ENCODE results near the gene BBOX1. TPM values are rescaled to one million over a fixed set of nuclear protein-coding genes. Genes with fewer than 3 reads are reported as not detected.
"Not testable (repeated sequence)": the region's sequence is repeated elsewhere in the genome, so short reads cannot be mapped to it uniquely, and the experiment has no call there.

Gene BBOX1
- total and polyA plus RNA-seq, 2 of the 8 experiments (the other 6 are each of a cell fraction or from before 2014, with no cell fraction given): not detected

DNA sequence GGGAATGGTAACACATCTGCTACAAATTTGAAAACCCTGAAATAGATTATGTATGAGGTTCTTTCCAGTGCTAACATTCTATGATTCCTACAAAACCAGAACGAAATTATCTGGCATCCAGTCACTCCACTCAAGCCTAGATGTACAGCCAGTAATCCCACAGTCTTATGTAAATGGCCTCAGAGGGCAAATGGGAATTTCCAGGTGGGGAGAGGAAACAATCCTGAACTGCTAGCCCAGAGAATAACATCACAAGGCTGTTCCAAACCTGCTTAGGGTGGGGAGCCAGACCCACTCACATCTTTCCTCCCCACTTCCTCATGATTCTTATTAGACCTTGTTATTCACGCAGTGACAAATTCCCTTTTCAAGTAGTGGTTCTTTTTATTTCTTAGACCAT lies 43.2 kb upstream of the BBOX1 start (continued):
- TF ChIP-seq SRF (IDR thresholded peaks at IDR 0.05; ENCODE audit: low read depth, low read length): no peak
- TF ChIP-seq, protein P1, sequence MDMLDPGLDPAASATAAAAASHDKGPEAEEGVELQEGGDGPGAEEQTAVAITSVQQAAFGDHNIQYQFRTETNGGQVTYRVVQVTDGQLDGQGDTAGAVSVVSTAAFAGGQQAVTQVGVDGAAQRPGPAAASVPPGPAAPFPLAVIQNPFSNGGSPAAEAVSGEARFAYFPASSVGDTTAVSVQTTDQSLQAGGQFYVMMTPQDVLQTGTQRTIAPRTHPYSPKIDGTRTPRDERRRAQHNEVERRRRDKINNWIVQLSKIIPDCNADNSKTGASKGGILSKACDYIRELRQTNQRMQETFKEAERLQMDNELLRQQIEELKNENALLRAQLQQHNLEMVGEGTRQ (IDR thresholded peaks at IDR 0.05; ENCODE audit: low read length): no peak
- no peak for TF ChIP-seq RAD21 (IDR thresholded peaks at IDR 0.05 in 1 of 2, conservative IDR thresholded peaks at IDR 0.05 in 1 of 2; ENCODE audit: low read depth in 2 of 2, low read length in 2 of 2)
- TF ChIP-seq RFX5 (IDR thresholded peaks at IDR 0.05; ENCODE audit: borderline replicate concordance, low read depth, low read length): no peak

DNA sequence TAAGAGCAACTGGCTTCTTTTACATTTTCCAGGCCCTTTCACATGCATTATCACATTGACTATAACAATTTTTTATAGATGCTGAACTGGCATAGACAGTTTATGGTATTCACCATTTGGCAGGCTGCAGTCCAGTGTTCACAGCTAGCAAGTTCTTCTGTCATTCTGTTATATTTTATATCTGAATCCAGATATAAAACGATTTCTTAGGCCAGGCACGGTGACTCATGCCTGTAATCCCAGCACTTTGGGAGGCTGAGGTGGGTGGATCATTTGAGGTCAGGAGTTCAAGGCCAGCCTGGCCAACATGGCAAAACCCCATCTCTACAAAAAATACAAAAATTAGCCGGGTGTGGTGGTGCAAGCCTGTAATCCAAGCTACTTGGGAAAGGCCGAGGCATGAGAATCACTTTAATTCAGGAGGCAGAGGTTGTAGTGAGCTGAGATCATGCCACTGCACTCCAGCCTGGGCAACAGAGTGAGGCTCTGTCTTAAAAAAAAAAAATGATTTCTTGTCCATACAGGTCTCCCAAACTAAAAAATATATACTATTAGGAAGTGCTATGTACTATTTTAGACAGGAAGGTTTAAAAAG lies 39.4 kb upstream of the BBOX1 start:
- DNase-seq (ENCODE audit: low read depth in 1 of 2, low spot score in 2 of 2); H4K20me1 ChIP-seq (replicated peaks in 1 of 2; ENCODE audit: control insufficient read depth in 1 of 2, insufficient read depth in 2 of 2, low read length in 2 of 2); H3K56ac ChIP-seq (replicated peaks; ENCODE audit: insufficient read length, low read depth, low read length); FAIRE-seq; H3K23ac ChIP-seq (ENCODE audit: insufficient read length); H3K4me2 ChIP-seq (ENCODE audit: insufficient read depth in 1 of 2, low read depth in 2 of 2, low read length in 2 of 2); H3K27ac ChIP-seq (ENCODE audit: low read depth, low read length); H3K9me3 ChIP-seq (ENCODE audit: insufficient read depth in 2 of 2, low read depth in 1 of 2, low read length in 1 of 2); H3K79me1 ChIP-seq (ENCODE audit: low read depth, low read length); H3K4ac ChIP-seq (replicated peaks; ENCODE audit: insufficient read length, low read depth, low read length); H4K91ac ChIP-seq (replicated peaks; ENCODE audit: insufficient read length, low read length); H2BK15ac ChIP-seq (ENCODE audit: low read length); H2BK20ac ChIP-seq (ENCODE audit: low read length); H2AK5ac ChIP-seq (ENCODE audit: low read depth, low read length); H3K4me3 ChIP-seq (ENCODE audit: extremely low read depth in 1 of 4, insufficient read depth in 2 of 4, low read depth in 3 of 4, low read length in 4 of 4); H2BK120ac ChIP-seq (replicated peaks; ENCODE audit: low read depth, low read length); H3K27me3 ChIP-seq (replicated peaks in 1 of 4; ENCODE audit: control insufficient read depth in 3 of 4, extremely low read depth in 1 of 4, insufficient read depth in 3 of 4, low read length in 3 of 4); H3K9ac ChIP-seq (replicated peaks in 1 of 4; ENCODE audit: extremely low read depth in 1 of 4, low read depth in 3 of 4, low read length in 3 of 4); H3K36me3 ChIP-seq (ENCODE audit: control insufficient read depth in 2 of 4, insufficient read depth in 4 of 4, low read length in 3 of 4); H3K4me1 ChIP-seq (replicated peaks in 1 of 4; ENCODE audit: control insufficient read depth in 3 of 4, insufficient read depth in 4 of 4, low read length in 3 of 4); H3K14ac ChIP-seq (ENCODE audit: insufficient read length); H3K23me2 ChIP-seq (ENCODE audit: low read depth, low read length); H2BK5ac ChIP-seq (ENCODE audit: low read depth, low read length); H2BK12ac ChIP-seq (ENCODE audit: low read depth, low read length); H3K79me2 ChIP-seq (ENCODE audit: control insufficient read depth in 1 of 2, insufficient read depth in 2 of 2, low read length in 2 of 2); H4K8ac ChIP-seq (ENCODE audit: extremely low read depth, insufficient read depth, low read length); POLR2A ChIA-PET (ENCODE audit: partially characterized antibody); H3K18ac ChIP-seq (ENCODE audit: extremely low read depth, low read length); H4K5ac ChIP-seq (ENCODE audit: insufficient read length, low read depth, low read length); H2AFZ ChIP-seq (ENCODE audit: low read length): not testable (repeated sequence)
- CTCF ChIA-PET (ENCODE audit: partially characterized antibody): interaction anchor here (3.0 kb wide), 1 partner anchor 157 kb away, joined by 7 read pairs; no protein-coding TSS in a partner anchor
- WGBS, 2 experiments (ENCODE audit: extremely low coverage in 1 of 2, insufficient coverage in 1 of 2, insufficient read length in 1 of 2, insufficient replicate concordance in 2 of 2, low coverage in 1 of 2, low lambda C conversion rate in 2 of 2, missing lambda C conversion rate in 1 of 2): 88% methylated on average over 4 of the region's 4 CpGs; no CpG with 5 or more reads in 1 of the 2 experiments

Data from H1 (cell line).